ENCODE results near the gene TEPSIN. TPM values are rescaled to one million over a fixed set of nuclear protein-coding genes. Genes with fewer than 3 reads are reported as not detected.

The TEPSIN gene
- total RNA-seq, 2 donors from 2014 or later = 30.0 to 45.0 TPM

GRCh38 chr17:81274471-81274855, 35.6 kb upstream of the TEPSIN start:
- H3K27ac ChIP-seq (ENCODE audit: low read depth, low read length) = no peak overlapping the region
- Mint-ChIP-seq H3K27ac (no peak overlapping the region), H3K36me3 (ENCODE audit: low read depth) (peaks cover 60% of the 10 kb centered on the region), H3K9me3 (no peaks in the 10 kb centered on the region), H3K4me3 (no peak overlapping the region), H3K4me1 (no peaks in the 10 kb centered on the region), H3K27me3 (ENCODE audit: insufficient read depth) (no peaks in the 10 kb centered on the region)
- no peak for TF ChIP-seq CTCF (conservative IDR thresholded peaks at IDR 0.05)
- H3K9me3 ChIP-seq (ENCODE audit: control insufficient read depth, low read length) = no peaks in the 10 kb centered on the region
- no peak for DNase-seq
- peaks cover 19% of the 10 kb centered on the region for H3K36me3 ChIP-seq (ENCODE audit: control insufficient read depth, insufficient read depth, low read length)
- 96 to 98% methylated on average over 6 to 14 of the region's 14 CpGs for WGBS, 2 experiments (ENCODE audit: insufficient coverage in 1 of 2, insufficient read length in 1 of 2)
- no peaks in the 10 kb centered on the region for H3K4me1 ChIP-seq (ENCODE audit: control insufficient read depth, insufficient read depth, low read length)
- no peak overlapping the region for H3K4me3 ChIP-seq (ENCODE audit: low read length)
- H3K9ac ChIP-seq (ENCODE audit: extremely low read depth, low read length, poor library complexity, severe bottlenecking) = no peak overlapping the region
- no peaks in the 10 kb centered on the region for H3K27me3 ChIP-seq (ENCODE audit: control insufficient read depth, insufficient read depth, low read length, poor library complexity, severe bottlenecking)

DNA sequence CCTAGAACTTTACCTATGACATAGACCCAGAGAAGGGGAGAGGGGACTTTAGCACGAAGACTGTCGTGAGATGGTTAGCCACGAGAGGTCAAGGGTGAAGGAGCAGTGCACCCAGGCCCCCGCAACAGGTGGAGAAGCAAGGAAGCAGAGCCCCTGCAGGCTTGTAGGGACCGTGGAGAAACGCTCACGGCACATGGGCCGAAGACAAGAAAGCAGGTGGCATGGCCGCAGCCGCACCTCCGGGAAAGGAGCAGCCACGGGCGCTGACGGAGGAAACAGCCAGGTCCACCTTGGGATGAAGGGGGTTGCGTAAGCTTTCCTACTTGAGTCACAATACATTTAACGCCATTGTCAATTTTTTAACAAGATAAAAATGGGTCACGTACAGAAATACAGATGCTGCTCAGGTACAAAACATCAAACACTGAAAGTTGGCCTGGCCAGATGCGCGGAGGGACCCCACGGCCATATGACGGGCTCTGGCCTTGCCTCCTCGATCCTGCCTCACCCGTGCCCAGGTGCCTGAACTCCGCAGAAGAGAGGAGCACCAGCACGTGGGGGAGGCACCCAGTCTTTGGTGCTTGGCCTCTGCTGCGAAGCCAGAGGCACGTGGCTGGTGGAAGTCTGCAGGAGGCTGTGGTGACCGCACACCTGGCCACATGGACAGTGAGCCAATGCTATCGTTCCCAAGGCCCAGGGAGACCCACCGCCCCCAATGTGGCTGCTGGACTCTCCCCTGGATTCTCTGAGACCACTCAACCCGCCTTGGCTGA, 35.0 kb upstream of the TEPSIN start:
- no peaks in the 10 kb centered on the region for H3K27me3 ChIP-seq (ENCODE audit: control insufficient read depth, insufficient read depth, low read length, poor library complexity, severe bottlenecking)
- no peaks in the 10 kb centered on the region for H3K4me1 ChIP-seq (ENCODE audit: control insufficient read depth, insufficient read depth, low read length)
- peaks cover 25% of the 10 kb centered on the region for H3K36me3 ChIP-seq (ENCODE audit: control insufficient read depth, insufficient read depth, low read length)
- Mint-ChIP-seq H3K4me1 (no peaks in the 10 kb centered on the region), H3K27ac (no peak overlapping the region), H3K27me3 (ENCODE audit: insufficient read depth) (no peaks in the 10 kb centered on the region), H3K36me3 (ENCODE audit: low read depth) (peaks cover 62% of the 10 kb centered on the region), H3K4me3 (no peak overlapping the region), H3K9me3 (no peaks in the 10 kb centered on the region)
- no peak for TF ChIP-seq CTCF (conservative IDR thresholded peaks at IDR 0.05)
- no peak overlapping the region for H3K27ac ChIP-seq (ENCODE audit: low read depth, low read length)
- no peaks in the 10 kb centered on the region for H3K9me3 ChIP-seq (ENCODE audit: control insufficient read depth, low read length)
- DNase-seq = no peak
- WGBS, 2 experiments (ENCODE audit: insufficient coverage in 1 of 2, insufficient read length in 1 of 2) = 94 to 95% methylated on average over 27 to 31 of the region's 31 CpGs
- H3K4me3 ChIP-seq (ENCODE audit: low read length) = no peak overlapping the region
- H3K9ac ChIP-seq (ENCODE audit: extremely low read depth, low read length, poor library complexity, severe bottlenecking) = no peak overlapping the region

GRCh38 chr17:81272616-81273015, 33.8 kb upstream of the TEPSIN start:
- H3K9me3 ChIP-seq (ENCODE audit: control insufficient read depth, low read length) = no peaks in the 10 kb centered on the region
- no peak overlapping the region for H3K4me3 ChIP-seq (ENCODE audit: low read length)
- no peak overlapping the region for H3K27ac ChIP-seq (ENCODE audit: low read depth, low read length)
- Mint-ChIP-seq H3K9me3 (no peaks in the 10 kb centered on the region), H3K27me3 (ENCODE audit: insufficient read depth) (no peaks in the 10 kb centered on the region), H3K4me1 (no peaks in the 10 kb centered on the region), H3K27ac (no peak overlapping the region), H3K36me3 (ENCODE audit: low read depth) (peaks cover 70% of the 10 kb centered on the region), H3K4me3 (no peak overlapping the region)
- DNase-seq = no peak
- no peak for TF ChIP-seq CTCF (conservative IDR thresholded peaks at IDR 0.05)
- H3K36me3 ChIP-seq (ENCODE audit: control insufficient read depth, insufficient read depth, low read length) = peaks cover 29% of the 10 kb centered on the region
- WGBS, 2 experiments (ENCODE audit: insufficient coverage in 1 of 2, insufficient read length in 1 of 2) = 96 to 97% methylated on average over 12 of the region's 12 CpGs
- H3K9ac ChIP-seq (ENCODE audit: extremely low read depth, low read length, poor library complexity, severe bottlenecking) = no peak overlapping the region
- H3K27me3 ChIP-seq (ENCODE audit: control insufficient read depth, insufficient read depth, low read length, poor library complexity, severe bottlenecking) = no peaks in the 10 kb centered on the region
- H3K4me1 ChIP-seq (ENCODE audit: control insufficient read depth, insufficient read depth, low read length) = no peaks in the 10 kb centered on the region

Data from endodermal cell (in vitro differentiated cells).